GM21717 (cell line): ENCODE data around the gene ZBED2.
"Not testable (repeated sequence)": the region's sequence is repeated elsewhere in the genome, so short reads cannot be mapped to it uniquely, and the experiment has no call there.

Experiments
- ATAC-seq: cut with Tn5 transposase; IDR thresholded peaks from one replicate; pipeline ENCODE4 v1.9.1; 2021; ENCODE audit warnings: mild to moderate bottlenecking, moderate library complexity; ENCODE audit not compliant: unreplicated experiment

The ZBED2 gene, protein sequence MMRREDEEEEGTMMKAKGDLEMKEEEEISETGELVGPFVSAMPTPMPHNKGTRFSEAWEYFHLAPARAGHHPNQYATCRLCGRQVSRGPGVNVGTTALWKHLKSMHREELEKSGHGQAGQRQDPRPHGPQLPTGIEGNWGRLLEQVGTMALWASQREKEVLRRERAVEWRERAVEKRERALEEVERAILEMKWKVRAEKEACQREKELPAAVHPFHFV

DNA sequence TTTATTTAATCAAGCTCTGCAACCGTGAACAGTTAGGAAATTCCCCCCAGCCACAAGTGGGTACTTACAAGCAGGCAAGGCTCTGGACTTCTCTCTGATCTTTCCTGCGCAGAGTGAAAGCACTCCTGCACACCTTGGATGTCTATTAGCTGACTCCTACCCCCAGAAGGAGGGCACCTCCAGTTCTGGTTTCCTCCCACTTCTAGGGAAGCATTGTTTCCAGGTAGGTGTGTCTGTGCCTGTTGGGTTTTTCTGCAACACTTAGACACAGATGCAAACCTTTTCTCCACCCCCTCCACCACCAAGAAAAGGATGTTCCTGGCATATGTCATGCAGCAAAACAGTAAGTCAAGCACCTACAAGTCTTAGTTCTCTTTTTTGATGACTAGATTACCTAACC lies at the start of gene ZBED2:
Gene ZBED2, minus strand, starts transcription at position 115 of the 400 bp plus-strand sequence. CDS start 1,145 bp downstream, outside the sequence.
- peak; percentile 62 for ATAC-seq

DNA sequence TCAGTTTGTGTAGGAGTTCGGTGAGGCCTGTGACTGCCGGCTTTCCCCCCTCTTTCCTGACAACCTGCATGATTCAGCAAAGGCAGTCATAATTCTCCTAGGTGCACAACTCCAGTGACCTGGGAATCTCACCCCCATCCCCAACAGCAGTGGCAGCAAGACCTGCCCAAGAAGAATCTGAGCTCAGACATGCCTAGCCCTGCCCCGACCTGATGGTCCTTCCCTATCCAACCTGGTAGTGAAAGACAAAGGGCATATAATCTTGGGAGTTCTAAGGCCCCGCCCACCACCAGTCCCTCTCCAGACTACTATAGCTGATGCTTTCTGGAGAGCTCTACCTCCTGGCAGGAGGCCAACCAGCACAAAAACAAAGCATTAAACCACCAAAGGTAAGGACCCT lies 44.2 kb upstream of the ZBED2 start:
- ATAC-seq = no peak

DNA sequence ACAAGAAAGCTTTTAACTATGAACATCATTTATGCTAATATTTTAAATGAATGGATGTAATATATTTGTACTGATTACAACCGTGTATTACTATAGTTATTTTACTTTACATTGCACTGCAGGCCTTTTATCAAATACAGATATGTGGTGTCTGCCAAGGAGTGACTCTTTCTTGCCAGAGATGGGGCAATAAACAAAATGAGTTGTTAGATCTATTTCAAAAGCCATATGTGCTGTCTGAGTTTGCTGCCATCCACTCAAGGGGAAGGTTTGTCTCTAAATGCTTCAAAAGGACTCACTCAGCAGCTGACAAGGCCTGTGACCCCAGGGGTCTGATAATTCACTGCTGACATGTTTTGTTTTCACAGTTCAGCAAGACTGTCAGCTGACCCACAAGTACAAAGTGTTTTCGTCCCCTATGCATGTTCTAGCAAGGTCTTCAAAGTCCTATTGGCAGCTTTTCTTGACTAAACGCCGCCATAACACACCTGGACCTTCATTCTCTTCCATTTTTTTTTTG lies 41.3 kb upstream of the ZBED2 start:
- ATAC-seq = no peak

DNA sequence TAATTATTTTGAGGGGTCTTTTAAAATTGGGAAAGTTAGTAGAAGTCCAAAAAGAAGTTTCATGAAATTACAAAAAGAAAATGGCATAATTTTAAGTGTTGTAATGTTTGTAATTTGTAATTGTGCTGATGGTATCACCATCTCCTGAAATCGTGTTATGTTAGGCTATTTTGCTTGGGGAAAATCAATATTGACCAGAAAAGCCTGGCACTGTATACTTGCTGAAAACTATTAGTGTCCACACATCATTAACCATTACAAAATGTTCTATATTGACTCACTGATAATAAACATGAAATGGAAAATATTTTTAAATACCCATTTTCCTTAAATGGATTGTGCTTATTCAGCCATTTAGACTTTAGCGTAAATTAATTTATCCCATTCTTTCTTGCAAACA lies 40.3 kb upstream of the ZBED2 start:
- ATAC-seq = no peak

DNA sequence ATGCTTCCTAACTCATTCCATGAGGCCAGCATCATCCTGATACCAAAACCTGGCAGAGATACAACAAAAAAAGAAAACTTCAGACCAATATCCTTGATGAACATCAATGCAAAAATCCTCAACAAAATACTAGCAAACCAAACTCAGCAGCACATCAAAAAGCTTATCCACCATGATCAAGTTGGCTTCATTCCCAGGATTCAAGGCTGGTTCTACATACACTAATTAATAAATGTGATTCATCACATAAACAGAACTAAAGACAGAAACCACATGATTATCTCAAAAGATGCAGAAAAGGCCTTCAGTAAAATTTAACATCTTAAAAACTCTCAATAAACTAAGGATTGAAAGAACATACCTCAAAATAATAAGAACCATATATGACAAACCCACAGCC lies 35.5 kb upstream of the ZBED2 start:
- ATAC-seq = not testable (repeated sequence)

DNA sequence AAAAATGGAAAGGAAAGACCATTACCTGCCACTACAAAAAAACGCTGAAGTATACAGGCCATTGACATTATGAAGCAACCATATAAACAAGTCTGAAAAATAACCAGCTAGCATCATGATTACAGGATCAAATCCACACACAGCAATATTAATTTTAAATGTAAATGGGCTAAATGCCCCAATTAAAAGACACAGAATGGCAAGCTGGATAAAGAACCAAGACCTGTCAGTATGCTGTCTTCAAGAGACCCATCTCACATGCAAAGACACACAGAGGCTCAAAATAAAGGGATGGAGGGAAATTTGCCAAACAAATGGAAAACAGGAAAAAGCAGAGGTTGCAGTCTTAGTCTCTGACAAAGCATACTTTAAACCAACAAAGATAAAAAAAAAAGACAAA lies 33.9 kb upstream of the ZBED2 start:
- ATAC-seq = not testable (repeated sequence)

DNA sequence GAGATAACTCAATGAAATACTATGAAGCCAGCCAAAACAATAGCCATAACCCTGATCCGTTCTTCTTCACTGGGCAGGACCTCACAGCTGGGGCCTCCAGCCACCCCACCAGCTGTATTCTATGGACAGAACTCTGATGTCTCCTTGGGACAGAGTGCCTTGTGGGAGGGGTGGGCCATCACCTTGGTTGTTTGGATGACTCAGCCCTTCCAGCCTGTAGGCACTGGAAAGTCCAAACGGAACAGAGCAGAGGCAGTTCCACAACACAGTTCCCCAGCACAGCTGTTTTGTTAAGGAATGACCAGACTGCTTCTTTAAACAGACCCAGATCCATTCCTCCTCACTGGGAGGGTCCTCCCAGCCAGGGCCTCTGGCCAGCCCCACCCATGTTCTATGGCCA lies 31.9 kb upstream of the ZBED2 start:
- ATAC-seq = no peak

DNA sequence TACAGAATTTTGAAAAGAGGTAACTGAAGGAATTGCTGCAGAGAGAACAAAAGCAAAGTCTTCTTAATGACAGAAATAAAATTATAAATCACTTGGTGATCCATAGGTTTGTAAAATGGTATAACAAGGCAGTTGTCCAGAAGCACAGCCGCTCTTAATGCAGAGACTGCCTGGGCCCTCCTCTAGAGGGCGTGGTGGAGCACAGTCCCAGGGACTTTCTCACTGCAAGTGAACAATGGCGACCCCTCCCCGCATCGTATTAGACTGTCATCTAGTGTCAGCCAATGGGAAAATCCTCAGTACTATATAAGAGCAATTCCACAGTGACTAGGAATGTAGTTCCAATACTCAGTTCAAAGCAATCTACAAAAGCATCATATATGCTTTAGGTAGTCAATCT lies 26.4 kb upstream of the ZBED2 start:
- no peak for ATAC-seq

DNA sequence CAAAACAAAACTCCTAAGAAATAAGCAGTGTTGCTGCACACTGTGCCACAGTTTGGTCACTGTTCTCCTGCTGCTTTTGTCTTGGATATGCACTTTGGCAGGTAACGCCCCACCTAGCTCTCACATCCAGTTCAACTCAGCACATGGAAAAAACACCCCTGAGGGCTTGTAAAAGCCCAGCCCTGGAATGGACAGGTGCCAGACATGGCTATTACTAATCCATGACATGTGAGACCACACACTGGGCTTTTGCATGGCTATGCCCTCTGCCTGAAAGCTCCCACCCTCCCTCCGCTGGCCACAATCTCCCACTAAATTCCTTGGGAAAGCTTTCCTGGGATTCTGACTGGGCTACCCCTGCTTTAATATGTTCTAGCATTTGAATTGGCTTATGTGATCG lies 24.7 kb upstream of the ZBED2 start:
- no peak for ATAC-seq

DNA sequence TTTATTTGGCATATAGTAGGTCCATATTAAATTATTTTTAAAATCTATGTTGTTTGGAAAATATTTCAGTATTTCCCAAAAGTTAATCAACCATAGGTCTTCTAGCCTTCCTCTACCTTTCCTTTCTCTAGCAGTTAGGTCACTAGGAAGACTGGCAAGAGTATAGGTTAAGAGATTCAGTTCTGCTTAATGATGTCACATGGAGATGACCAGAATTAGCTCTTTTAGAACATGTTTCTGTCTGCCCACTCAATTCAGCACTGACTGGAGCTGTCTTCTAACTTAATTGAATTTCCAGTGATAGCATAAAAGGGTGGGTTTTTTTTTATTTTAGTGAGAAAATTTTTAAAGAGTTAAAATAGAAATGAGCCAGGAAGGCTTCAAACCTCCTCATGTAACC lies 23.8 kb upstream of the ZBED2 start:
- no peak for ATAC-seq

DNA sequence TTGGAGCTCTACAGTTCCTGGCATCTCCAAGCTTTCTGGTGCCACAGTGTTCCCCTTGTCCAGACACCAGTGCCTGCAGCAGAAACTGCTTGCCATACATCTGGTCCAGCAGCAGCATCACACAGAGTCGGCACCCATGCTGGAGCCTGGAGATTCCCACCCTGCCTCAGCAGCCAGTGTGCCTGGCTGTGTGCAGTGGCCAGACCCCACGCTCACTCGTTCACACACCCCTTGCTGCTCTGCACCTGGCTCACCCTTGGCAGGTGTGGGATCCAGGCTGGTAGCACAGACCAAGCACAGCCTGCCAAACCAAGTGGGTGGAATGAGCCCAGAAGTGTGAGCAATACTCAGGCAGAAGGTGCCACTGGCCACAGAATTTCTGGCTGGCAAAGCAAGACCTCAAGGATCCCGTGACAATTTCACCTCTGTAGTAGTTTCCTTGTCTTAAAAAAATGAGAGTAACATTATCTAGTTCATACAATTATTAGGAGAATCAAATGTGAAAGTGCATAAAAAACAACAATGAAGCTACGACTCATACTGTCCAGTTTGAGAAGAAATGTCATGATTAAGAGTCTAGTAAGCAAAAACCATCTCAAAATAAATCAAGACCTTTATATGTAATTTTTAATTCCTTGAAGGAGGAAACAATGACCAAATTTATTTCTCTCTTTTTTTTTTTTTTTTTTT lies 22.9 kb upstream of the ZBED2 start:
- ATAC-seq = no peak

DNA sequence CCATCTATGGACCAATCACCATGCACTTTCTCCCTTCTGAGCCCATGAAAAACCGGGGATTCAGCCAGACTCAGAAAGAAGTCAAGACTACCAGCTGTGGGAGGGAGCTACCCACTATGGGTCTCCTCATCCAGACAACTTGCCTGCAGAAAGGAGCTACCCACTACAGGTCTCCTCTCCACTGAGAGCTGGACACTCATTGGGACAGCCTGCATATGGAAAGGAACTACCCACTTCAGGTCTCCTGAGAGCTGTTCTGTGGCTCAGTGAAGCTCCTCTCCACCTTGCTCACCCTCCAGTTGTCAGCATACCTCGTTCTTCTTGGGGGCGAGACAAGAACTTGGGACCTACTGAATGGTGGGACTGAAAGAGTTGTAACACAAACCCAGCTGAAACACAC lies 22.3 kb upstream of the ZBED2 start:
- ATAC-seq = no peak

DNA sequence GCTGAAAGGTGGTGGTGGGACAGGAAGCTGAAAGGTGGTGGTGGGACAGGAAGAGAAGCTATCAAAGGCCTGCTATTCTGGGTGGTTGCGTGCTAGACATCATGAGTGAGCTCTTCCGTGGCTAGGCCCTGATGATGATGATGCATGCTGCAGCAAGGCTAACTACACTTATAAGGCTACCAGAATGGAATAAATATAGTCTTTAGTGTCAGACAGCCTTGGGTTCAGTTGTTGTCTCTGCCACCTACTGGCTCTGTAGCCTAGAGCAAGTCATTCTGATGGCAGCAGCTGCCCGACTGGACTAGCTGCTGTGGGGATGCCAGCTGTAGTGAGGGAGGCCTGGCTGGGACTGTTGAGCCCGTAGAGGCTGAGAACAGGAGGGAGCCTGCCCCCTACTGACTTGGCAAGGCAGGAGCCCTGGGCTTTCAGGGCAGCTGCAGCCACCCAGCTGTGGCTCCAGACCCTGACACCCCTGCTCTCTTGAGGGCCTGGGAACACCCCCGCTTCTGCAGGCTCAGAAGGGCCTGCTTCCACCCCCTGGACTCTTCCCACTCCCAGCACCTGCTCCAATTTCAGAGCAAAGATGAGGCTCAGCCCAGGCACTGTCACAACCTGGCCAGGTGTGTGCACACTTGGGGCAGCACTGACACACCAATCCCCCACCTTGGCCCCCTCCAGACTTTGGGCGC lies 21.4 kb upstream of the ZBED2 start:
- peak; percentile 74 for ATAC-seq

DNA sequence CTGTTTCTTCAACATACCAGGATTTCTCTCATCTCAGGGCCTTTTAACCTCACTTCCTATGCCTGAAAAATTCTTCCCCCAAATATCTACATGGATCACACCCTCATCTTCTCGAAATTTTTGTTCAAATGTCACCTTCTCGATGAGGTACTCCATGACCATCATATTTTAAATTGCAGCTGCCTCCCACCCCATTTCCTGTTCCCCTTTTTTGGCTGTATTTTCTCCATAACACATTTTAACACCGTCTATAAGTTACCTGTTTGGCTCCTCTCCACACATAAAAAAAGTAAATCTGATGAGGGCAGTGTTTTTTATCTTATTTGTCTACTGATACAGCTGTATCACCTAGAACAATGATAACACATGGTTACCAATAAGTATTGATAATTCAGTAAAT lies 20.7 kb upstream of the ZBED2 start:
- no peak for ATAC-seq

DNA sequence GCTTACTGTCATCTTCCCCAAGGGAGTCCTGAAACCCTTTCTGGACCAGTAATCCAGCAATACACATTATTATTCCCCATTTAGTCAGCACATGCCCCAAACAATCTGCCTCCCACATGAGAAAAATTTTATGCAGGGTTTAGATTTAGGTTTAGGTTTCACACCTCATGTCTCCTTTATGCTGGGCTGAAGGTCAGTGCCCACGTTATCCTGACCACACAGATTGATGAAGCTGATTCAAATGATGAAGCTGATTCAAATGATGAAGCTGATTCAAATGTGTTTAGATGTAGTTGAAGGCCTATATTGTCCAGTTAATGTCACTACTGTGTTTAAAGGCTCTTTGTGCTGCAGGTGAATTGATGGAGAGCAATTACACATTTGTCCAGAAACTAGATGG lies 18.1 kb upstream of the ZBED2 start:
- no peak for ATAC-seq

DNA sequence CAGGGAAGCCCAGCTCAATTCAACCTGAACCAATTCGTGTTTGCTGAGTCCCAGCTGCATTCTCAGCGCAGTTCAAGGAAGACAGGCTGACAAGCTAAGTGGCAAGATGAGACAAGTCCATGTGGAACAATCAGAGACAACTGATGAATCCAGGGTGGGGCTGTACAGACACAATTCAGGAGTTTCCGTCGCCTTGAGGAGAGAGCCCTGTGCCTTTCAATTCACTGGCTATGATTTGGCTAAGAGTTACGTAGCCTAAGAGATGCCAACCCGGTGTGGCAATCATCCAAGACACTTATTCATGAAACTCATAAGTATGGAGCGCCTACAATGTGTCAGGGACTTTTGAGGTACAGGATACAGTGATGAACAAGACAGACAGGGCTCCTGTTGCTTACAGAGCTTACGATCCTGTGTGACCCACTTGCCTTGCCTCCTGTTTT lies 15.5 kb upstream of the ZBED2 start:
- ATAC-seq = peak; percentile 18

DNA sequence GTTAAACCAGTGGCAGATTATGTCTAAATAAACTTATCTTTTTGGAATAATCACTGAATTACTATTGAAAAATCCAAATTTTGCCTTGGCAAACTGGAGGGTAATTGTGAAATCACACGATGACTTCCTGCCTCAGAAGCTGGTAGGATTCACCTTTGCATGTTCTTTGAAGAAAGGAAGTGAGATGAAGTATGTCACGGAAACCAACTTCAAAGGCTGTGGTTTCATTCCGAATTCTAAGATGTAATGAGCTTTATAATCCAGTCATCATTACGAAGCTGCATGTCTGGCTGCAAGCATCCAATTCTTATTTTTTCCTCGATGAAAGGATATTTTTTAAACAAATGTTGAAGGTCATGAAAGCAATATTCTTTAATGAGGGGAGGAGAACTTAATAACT lies 15.0 kb upstream of the ZBED2 start:
- peak; percentile 92 for ATAC-seq

DNA sequence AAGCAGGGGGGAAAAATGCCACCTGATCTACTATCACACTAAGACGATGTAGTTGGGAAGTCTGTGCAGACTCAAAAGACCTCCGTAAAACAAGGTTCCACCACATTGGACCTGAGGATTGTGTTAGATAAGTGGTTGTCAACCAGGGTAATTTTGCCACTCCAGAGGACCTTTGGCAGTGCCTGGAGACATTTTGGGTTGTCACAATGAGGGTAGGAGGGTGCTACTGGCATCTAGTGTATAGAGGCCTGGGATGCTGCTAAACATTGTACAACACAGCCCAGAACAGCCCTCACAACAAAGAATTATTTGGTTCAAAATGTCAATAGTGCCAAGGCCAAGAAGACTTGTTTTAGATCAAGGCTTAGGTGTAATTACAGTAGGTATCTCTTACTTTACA lies 14.6 kb upstream of the ZBED2 start:
- no peak for ATAC-seq

DNA sequence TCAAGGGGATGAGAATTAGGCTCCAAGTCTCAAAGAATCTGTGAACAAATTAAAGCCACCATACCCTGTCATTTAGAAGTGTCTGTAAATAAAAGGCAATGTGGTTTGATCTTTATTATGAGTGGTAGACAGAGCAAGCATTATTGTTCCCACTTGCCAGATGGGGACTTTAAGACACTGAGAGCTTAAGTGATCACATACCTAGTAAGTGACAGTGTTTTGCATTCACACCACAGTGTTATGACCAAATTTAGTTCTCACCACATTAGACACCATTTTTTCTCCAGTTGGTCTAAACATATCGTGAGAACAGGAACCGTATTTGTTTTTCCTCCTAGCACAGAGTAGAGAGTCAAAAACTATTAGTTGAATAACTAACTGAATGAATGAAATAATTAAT lies 13.2 kb upstream of the ZBED2 start:
- no peak for ATAC-seq

DNA sequence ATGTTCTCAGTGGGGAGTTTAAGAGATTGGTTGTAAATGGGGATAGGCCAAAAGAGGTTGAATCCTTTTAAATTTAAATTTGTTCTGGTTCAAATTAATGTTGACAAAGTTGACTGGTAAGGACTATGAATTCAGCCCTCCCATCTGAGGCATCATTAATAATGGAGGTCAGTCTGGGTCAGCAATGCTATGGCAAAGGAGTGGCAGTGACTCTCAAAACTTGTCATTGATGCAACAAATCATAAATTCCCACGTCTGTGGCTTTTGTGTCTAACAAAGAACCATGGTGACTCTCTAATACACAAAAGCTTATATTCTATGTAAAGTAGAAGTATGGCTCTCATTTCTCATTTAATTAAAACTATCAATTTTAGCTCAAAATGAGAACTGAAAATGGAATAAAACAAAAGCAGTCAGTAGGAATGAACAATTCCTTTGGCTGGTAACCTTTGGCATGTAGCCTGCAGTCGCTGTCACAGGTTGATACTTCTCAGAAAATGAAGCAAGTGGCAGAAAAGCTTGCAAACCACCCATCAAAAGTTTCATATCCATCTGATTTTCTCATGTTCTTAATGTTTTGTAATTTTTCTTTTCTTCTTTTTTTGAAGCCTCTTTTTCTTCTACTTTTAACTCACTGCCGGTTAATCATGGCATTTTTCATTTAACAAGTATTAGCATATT lies 12.2 kb upstream of the ZBED2 start:
- ATAC-seq = no peak

DNA sequence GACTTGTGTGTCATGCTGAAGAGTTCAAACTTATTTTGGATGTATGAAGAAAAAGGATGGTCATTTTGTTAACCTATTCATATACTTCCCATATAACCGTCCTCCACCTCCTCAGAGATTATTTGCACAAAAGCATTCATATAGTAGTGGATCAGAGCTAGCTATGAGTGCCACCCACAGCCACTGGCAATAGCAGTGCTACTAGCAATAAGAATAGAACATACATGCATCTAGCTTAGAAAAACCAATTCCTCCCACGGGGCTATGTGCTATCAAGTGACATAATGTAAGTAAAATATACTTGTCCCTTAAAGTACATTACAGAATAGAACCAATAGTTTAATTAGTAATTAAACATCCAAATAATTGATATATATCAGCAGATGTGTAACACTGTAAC lies 10.3 kb upstream of the ZBED2 start:
- no peak for ATAC-seq
